WTC11 (cell line): Measurements from ENCODE around the gene ECD. TPM values are rescaled to one million over a fixed set of nuclear protein-coding genes. Genes with fewer than 3 reads are reported as not detected.
"Not testable (repeated sequence)": the region's sequence is repeated elsewhere in the genome, so short reads cannot be mapped to it uniquely, and the experiment has no call there.

ENCODE experiments used
- ATAC-seq: fragments of 200-7000 bp; cut with Tn5 transposase; 2 replicates; pipeline ENCODE4 v1.10.0; 2021; ENCODE audit warnings: mild to moderate bottlenecking, moderate library complexity
- CTCF ChIA-PET: fragments of 300-600 bp; sonication (Branson Sonifier 250); formaldehyde crosslinking; loops from one replicate; lab custom pipeline; 2021; ENCODE audit warnings: antibody characterized with exemption; lab: Charles Lee
- POLR2A ChIA-PET: fragments of 350-600 bp; sonication (Branson Sonifier 250); formaldehyde crosslinking; loops from one replicate; lab custom pipeline; 2021; ENCODE audit warnings: antibody characterized with exemption; lab: Charles Lee
- DNase-seq: peaks from one replicate; pipeline ENCODE4 v3.0.0; 2021; ENCODE audit warnings: low spot score
- H3K27ac Mint-ChIP-seq: 2 replicates; pipeline ENCODE4 v1.8.0; 2021; ENCODE audit warnings: mixed read lengths
- H3K27me3 Mint-ChIP-seq: 2 replicates; pipeline ENCODE4 v1.8.0; 2021; ENCODE audit warnings: low read depth, mild to moderate bottlenecking, moderate library complexity, mixed read lengths
- H3K36me3 Mint-ChIP-seq: 2 replicates; pipeline ENCODE4 v1.8.0; 2021; ENCODE audit warnings: mixed read lengths
- H3K4me1 Mint-ChIP-seq: 2 replicates; pipeline ENCODE4 v1.8.0; 2022; ENCODE audit warnings: mixed read lengths
- H3K4me3 Mint-ChIP-seq: 2 replicates; pipeline ENCODE4 v1.8.0; 2021; ENCODE audit warnings: mild to moderate bottlenecking, moderate library complexity, mixed read lengths
- H3K9me3 Mint-ChIP-seq: 2 replicates; pipeline ENCODE4 v1.8.0; 2021; ENCODE audit warnings: mixed read lengths
- CREM ChIP-seq: sonication (generic); formaldehyde crosslinking; IDR thresholded peaks from 2 replicates; pipeline ENCODE4 v1.8.1; 2022; ENCODE audit warnings: mild to moderate bottlenecking, missing genetic modification reagents, moderate library complexity
- GABPB1 ChIP-seq: sonication (generic); formaldehyde crosslinking; IDR thresholded peaks from 2 replicates; pipeline ENCODE4 v1.8.1; 2023; ENCODE audit warnings: mild to moderate bottlenecking, missing genetic modification reagents
- KAT7 ChIP-seq: sonication (generic); formaldehyde crosslinking; IDR thresholded peaks from 2 replicates; pipeline ENCODE4 v1.8.1; 2023; ENCODE audit warnings: missing genetic modification reagents, mild to moderate bottlenecking, borderline replicate concordance
- NR3C1 ChIP-seq: sonication (generic); formaldehyde crosslinking; conservative IDR thresholded peaks from 2 replicates; pipeline ENCODE4 v1.8.1; 2023; ENCODE audit warnings: low read depth, mild to moderate bottlenecking, missing genetic modification reagents
- RELA ChIP-seq: sonication (generic); formaldehyde crosslinking; IDR thresholded peaks from 2 replicates; pipeline ENCODE4 v1.8.1; 2022; ENCODE audit warnings: missing genetic modification reagents, mild to moderate bottlenecking, borderline replicate concordance
- RORB ChIP-seq: fragments of 250-450 bp; sonication (Bioruptor Pico); IDR thresholded peaks from 2 replicates; pipeline ENCODE4 v1.9.0; 2021; ENCODE audit warnings: mild to moderate bottlenecking
- SMAD4 ChIP-seq: sonication (generic); formaldehyde crosslinking; IDR thresholded peaks from 2 replicates; pipeline ENCODE4 v1.8.0; 2022; ENCODE audit warnings: mild to moderate bottlenecking, missing genetic modification reagents
- SOX15 ChIP-seq: fragments of 250-450 bp; sonication (Bioruptor Pico); IDR thresholded peaks from 2 replicates; pipeline ENCODE4 v1.9.0; 2021; ENCODE audit warnings: mild to moderate bottlenecking
- TEAD4 ChIP-seq: sonication (generic); formaldehyde crosslinking; IDR thresholded peaks from 2 replicates; pipeline ENCODE4 v1.8.0; 2022; ENCODE audit warnings: mild to moderate bottlenecking, missing genetic modification reagents
- ZBTB21 ChIP-seq: sonication (generic); formaldehyde crosslinking; IDR thresholded peaks from 2 replicates; pipeline ENCODE4 v1.8.1; 2023; ENCODE audit warnings: mild to moderate bottlenecking, missing genetic modification reagents, borderline replicate concordance
- ZNF121 ChIP-seq: sonication (generic); formaldehyde crosslinking; IDR thresholded peaks from 2 replicates; pipeline ENCODE4 v1.8.0; 2023; ENCODE audit warnings: missing genetic modification reagents
- total RNA-seq: library from RNA; stranded (reverse); gene quantifications from 3 replicates; pipeline ENCODE4 v1.2.3, GENCODE V29; 2021
- TF ChIP-seq, protein P1 (sequence below): sonication (generic); formaldehyde crosslinking; IDR thresholded peaks from 2 replicates; pipeline ENCODE4 v1.8.0; 2022; ENCODE audit warnings: mild to moderate bottlenecking, missing genetic modification reagents
- TF ChIP-seq, protein P2 (sequence below): sonication (generic); formaldehyde crosslinking; IDR thresholded peaks from 2 replicates; pipeline ENCODE4 v1.8.1; 2023; ENCODE audit warnings: mild to moderate bottlenecking, missing genetic modification reagents
- TF ChIP-seq, protein P3 (sequence below): fragments of 250-450 bp; sonication (Bioruptor Pico); IDR thresholded peaks from 2 replicates; pipeline ENCODE4 v2.1.2; 2022; ENCODE audit warnings: mild to moderate bottlenecking, moderate library complexity
- TF ChIP-seq, protein P4 (sequence below): fragments of 250-450 bp; sonication (Bioruptor Pico); IDR thresholded peaks from 2 replicates; pipeline ENCODE4 v1.9.0; 2021; ENCODE audit warnings: mild to moderate bottlenecking
- TF ChIP-seq, protein P5 (sequence below): sonication (generic); formaldehyde crosslinking; IDR thresholded peaks from 2 replicates; pipeline ENCODE4 v1.8.1; 2023; ENCODE audit warnings: mild to moderate bottlenecking, missing genetic modification reagents, borderline replicate concordance
- TF ChIP-seq, protein P6 (sequence below): sonication (generic); formaldehyde crosslinking; IDR thresholded peaks from 2 replicates; pipeline ENCODE4 v1.8.1; 2023; ENCODE audit warnings: mild to moderate bottlenecking, missing genetic modification reagents

The ECD gene
- total RNA-seq, 1 experiment from 2014 or later, result 38.2 TPM

DNA sequence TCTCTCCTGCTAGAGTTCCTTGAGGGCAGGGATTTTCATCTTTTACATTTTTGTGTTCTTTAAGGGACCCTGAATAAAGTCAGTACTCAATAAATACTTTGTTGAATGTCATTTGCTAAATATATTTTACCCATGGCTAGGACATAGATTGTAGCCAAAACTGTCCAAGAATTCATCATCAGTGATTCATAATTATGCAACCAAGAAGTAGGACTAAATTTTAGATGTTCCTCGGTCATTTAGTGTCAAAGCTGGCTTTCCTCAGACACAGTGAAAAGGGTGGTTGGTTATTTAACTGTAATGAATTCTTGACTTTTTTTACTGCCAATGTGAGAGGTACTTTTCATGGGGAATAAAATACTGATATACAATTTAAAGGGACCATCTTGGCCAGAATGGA lies 54.3 kb downstream of the ECD start:
- DNase-seq (no peak), ATAC-seq (no peak)
- POLR2A ChIA-PET, result no interaction called here
- Mint-ChIP-seq H3K9me3 (peaks cover 17% of the 10 kb centered on the region), H3K27me3 (peaks cover 2% of the 10 kb centered on the region; the same call in 1 of the 2 replicates), H3K4me3 (no peak overlapping the region), H3K36me3 (peaks cover 17% of the 10 kb centered on the region), H3K27ac (no peak overlapping the region), H3K4me1 (peaks cover 10% of the 10 kb centered on the region)
- no peak for TF ChIP-seq NR3C1 (CRISPR knock-in tag)
- no peak for TF ChIP-seq SMAD4
- TF ChIP-seq SOX15 (CRISPR knock-in tag), result no peak
- TF ChIP-seq RELA (CRISPR knock-in tag), result no peak
- no peak for TF ChIP-seq GABPB1 (CRISPR knock-in tag)
- TF ChIP-seq KAT7 (CRISPR knock-in tag), result no peak
- TF ChIP-seq RORB (CRISPR knock-in tag), result no peak
- TF ChIP-seq CREM (CRISPR knock-in tag), result no peak
- no peak for TF ChIP-seq ZBTB21 (CRISPR knock-in tag)
- no peak for TF ChIP-seq ZNF121 (CRISPR knock-in tag)
- TF ChIP-seq, protein P1, sequence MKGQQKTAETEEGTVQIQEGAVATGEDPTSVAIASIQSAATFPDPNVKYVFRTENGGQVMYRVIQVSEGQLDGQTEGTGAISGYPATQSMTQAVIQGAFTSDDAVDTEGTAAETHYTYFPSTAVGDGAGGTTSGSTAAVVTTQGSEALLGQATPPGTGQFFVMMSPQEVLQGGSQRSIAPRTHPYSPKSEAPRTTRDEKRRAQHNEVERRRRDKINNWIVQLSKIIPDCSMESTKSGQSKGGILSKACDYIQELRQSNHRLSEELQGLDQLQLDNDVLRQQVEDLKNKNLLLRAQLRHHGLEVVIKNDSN (CRISPR knock-in tag), result no peak
- TF ChIP-seq TEAD4, result no peak
- TF ChIP-seq, protein P2, sequence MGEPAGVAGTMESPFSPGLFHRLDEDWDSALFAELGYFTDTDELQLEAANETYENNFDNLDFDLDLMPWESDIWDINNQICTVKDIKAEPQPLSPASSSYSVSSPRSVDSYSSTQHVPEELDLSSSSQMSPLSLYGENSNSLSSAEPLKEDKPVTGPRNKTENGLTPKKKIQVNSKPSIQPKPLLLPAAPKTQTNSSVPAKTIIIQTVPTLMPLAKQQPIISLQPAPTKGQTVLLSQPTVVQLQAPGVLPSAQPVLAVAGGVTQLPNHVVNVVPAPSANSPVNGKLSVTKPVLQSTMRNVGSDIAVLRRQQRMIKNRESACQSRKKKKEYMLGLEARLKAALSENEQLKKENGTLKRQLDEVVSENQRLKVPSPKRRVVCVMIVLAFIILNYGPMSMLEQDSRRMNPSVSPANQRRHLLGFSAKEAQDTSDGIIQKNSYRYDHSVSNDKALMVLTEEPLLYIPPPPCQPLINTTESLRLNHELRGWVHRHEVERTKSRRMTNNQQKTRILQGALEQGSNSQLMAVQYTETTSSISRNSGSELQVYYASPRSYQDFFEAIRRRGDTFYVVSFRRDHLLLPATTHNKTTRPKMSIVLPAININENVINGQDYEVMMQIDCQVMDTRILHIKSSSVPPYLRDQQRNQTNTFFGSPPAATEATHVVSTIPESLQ, result no peak
- TF ChIP-seq, protein P3, sequence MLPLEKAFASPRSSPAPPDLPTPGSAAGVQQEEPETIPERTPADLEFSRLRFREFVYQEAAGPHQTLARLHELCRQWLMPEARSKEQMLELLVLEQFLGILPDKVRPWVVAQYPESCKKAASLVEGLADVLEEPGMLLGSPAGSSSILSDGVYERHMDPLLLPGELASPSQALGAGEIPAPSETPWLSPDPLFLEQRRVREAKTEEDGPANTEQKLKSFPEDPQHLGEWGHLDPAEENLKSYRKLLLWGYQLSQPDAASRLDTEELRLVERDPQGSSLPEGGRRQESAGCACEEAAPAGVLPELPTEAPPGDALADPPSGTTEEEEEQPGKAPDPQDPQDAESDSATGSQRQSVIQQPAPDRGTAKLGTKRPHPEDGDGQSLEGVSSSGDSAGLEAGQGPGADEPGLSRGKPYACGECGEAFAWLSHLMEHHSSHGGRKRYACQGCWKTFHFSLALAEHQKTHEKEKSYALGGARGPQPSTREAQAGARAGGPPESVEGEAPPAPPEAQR (CRISPR knock-in tag), result no peak
- TF ChIP-seq, protein P4, sequence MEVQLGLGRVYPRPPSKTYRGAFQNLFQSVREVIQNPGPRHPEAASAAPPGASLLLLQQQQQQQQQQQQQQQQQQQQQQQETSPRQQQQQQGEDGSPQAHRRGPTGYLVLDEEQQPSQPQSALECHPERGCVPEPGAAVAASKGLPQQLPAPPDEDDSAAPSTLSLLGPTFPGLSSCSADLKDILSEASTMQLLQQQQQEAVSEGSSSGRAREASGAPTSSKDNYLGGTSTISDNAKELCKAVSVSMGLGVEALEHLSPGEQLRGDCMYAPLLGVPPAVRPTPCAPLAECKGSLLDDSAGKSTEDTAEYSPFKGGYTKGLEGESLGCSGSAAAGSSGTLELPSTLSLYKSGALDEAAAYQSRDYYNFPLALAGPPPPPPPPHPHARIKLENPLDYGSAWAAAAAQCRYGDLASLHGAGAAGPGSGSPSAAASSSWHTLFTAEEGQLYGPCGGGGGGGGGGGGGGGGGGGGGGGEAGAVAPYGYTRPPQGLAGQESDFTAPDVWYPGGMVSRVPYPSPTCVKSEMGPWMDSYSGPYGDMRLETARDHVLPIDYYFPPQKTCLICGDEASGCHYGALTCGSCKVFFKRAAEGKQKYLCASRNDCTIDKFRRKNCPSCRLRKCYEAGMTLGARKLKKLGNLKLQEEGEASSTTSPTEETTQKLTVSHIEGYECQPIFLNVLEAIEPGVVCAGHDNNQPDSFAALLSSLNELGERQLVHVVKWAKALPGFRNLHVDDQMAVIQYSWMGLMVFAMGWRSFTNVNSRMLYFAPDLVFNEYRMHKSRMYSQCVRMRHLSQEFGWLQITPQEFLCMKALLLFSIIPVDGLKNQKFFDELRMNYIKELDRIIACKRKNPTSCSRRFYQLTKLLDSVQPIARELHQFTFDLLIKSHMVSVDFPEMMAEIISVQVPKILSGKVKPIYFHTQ (CRISPR knock-in tag), result no peak
- TF ChIP-seq, protein P5, sequence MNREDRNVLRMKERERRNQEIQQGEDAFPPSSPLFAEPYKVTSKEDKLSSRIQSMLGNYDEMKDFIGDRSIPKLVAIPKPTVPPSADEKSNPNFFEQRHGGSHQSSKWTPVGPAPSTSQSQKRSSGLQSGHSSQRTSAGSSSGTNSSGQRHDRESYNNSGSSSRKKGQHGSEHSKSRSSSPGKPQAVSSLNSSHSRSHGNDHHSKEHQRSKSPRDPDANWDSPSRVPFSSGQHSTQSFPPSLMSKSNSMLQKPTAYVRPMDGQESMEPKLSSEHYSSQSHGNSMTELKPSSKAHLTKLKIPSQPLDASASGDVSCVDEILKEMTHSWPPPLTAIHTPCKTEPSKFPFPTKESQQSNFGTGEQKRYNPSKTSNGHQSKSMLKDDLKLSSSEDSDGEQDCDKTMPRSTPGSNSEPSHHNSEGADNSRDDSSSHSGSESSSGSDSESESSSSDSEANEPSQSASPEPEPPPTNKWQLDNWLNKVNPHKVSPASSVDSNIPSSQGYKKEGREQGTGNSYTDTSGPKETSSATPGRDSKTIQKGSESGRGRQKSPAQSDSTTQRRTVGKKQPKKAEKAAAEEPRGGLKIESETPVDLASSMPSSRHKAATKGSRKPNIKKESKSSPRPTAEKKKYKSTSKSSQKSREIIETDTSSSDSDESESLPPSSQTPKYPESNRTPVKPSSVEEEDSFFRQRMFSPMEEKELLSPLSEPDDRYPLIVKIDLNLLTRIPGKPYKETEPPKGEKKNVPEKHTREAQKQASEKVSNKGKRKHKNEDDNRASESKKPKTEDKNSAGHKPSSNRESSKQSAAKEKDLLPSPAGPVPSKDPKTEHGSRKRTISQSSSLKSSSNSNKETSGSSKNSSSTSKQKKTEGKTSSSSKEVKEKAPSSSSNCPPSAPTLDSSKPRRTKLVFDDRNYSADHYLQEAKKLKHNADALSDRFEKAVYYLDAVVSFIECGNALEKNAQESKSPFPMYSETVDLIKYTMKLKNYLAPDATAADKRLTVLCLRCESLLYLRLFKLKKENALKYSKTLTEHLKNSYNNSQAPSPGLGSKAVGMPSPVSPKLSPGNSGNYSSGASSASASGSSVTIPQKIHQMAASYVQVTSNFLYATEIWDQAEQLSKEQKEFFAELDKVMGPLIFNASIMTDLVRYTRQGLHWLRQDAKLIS (CRISPR knock-in tag), result no peak
- TF ChIP-seq, protein P6, sequence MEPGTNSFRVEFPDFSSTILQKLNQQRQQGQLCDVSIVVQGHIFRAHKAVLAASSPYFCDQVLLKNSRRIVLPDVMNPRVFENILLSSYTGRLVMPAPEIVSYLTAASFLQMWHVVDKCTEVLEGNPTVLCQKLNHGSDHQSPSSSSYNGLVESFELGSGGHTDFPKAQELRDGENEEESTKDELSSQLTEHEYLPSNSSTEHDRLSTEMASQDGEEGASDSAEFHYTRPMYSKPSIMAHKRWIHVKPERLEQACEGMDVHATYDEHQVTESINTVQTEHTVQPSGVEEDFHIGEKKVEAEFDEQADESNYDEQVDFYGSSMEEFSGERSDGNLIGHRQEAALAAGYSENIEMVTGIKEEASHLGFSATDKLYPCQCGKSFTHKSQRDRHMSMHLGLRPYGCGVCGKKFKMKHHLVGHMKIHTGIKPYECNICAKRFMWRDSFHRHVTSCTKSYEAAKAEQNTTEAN (CRISPR knock-in tag), result no peak
- CTCF ChIA-PET, result interaction anchor here (0.5 kb wide), 1 partner anchor 417 kb away, joined by 3 read pairs; no protein-coding TSS in a partner anchor

DNA sequence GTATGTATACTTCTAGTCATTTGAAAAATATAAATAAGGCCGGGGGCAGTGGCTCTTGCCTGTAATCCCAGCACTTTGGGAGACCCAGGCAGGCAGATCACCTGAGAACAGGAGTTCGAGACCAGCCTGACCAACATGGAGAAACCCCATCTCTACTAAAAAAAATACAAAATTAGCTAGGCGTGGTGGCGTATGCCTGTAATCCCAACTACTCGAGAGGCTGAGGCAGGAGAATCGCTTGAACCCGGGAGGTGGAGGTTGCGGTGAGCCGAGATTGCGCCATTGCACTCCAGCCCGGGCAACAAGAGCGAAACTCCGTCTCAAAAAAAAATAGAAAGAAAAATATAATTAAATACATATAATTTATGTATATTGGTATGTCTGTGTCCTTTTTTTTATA lies 55.8 kb downstream of the ECD start:
- H3K27me3 Mint-ChIP-seq, ATAC-seq, DNase-seq, H3K4me1 Mint-ChIP-seq, H3K27ac Mint-ChIP-seq, POLR2A ChIA-PET, H3K4me3 Mint-ChIP-seq, CTCF ChIA-PET: not testable (repeated sequence)
- Mint-ChIP-seq H3K36me3 (peaks cover 21% of the 10 kb centered on the region), H3K9me3 (peaks cover 21% of the 10 kb centered on the region)
